CD14-positive monocyte (primary cell): Measurements from ENCODE around the gene TLR8. TPM values are rescaled to one million over a fixed set of nuclear protein-coding genes. Genes with fewer than 3 reads are reported as not detected.

Experiments used
- DNase-seq, 3 donors: peaks; one replicate each; pipeline ENCODE4 v3.0.0-alpha.2; 2011 to 2022
- H2AFZ ChIP-seq: 2 replicates; pipeline ENCODE4 v1.6.0; 2012; ENCODE audit warnings: mild to moderate bottlenecking, low read depth, low read length, inconsistent platforms; ENCODE audit not compliant: insufficient read depth, poor library complexity, severe bottlenecking
- H3K27ac ChIP-seq, 2 donors: 1 replicate in 1 of 2; 2 replicates in 1 of 2; pipeline ENCODE4 v1.5.1; 2012 to 2013; ENCODE audit warnings: low read length in 2 of 2, control low read depth in 1 of 2, inconsistent platforms in 1 of 2, low read depth in 1 of 2, mild to moderate bottlenecking in 1 of 2
- H3K27me3 ChIP-seq, 2 donors: one replicate each; pipeline versions ENCODE4 v1.6.0 to v1.6.1; 2011 to 2013; ENCODE audit warnings: low read length in 2 of 2; ENCODE audit not compliant: control insufficient read depth in 2 of 2, insufficient read depth in 2 of 2
- H3K36me3 ChIP-seq, 2 donors: replicated peaks in 1 of 2; 1 replicate in 1 of 2; 2 replicates in 1 of 2; pipeline versions ENCODE4 v1.5.1 to v1.6.1; 2012 to 2013; ENCODE audit warnings: low read length in 2 of 2, control low read depth in 1 of 2, inconsistent platforms in 1 of 2, mild to moderate bottlenecking in 1 of 2; ENCODE audit not compliant: insufficient read depth in 2 of 2, control insufficient read depth in 1 of 2
- H3K4me1 ChIP-seq, 2 donors: 1 replicate in 1 of 2; 2 replicates in 1 of 2; pipeline versions ENCODE4 v1.5.1 to v1.6.1; 2012 to 2013; ENCODE audit warnings: low read length in 2 of 2, control low read depth in 1 of 2, inconsistent platforms in 1 of 2, mild to moderate bottlenecking in 1 of 2, moderate library complexity in 1 of 2; ENCODE audit not compliant: insufficient read depth in 2 of 2, control insufficient read depth in 1 of 2
- H3K4me2 ChIP-seq: replicated peaks from 2 replicates; pipeline ENCODE3; 2012; ENCODE audit warnings: low read length, moderate library complexity, mild to moderate bottlenecking; ENCODE audit not compliant: poor library complexity, severe bottlenecking; ENCODE audit errors: extremely low read depth
- H3K4me3 ChIP-seq, 3 experiments: fragments of 200-600 bp in 1 of 3; sonication (generic) in 1 of 3; replicated peaks in 1 of 3; 1 replicate in 2 of 3; 2 replicates in 1 of 3; pipeline ENCODE4 v1.5.1; 2011 to 2013; ENCODE audit warnings: low read length in 3 of 3, mild to moderate bottlenecking in 3 of 3, control low read depth in 2 of 3, low read depth in 2 of 3, inconsistent platforms in 1 of 3, moderate library complexity in 1 of 3
- H3K79me2 ChIP-seq: 2 replicates; pipeline ENCODE4 v1.6.0; 2012; ENCODE audit warnings: mild to moderate bottlenecking, control low read depth, inconsistent platforms, low read length, moderate library complexity; ENCODE audit not compliant: insufficient read depth
- H3K9ac ChIP-seq: 2 replicates; pipeline ENCODE4 v1.6.0; 2017; ENCODE audit warnings: low read length, mild to moderate bottlenecking; ENCODE audit not compliant: insufficient read depth, poor library complexity, severe bottlenecking
- H3K9me3 ChIP-seq, 2 donors: replicated peaks in 1 of 2; 1 replicate in 1 of 2; 2 replicates in 1 of 2; pipeline versions ENCODE4 v1.5.1 to v1.6.1; 2012 to 2013; ENCODE audit warnings: low read length in 2 of 2, control low read depth in 1 of 2; ENCODE audit not compliant: control insufficient read depth in 1 of 2, insufficient read depth in 1 of 2
- H4K20me1 ChIP-seq: 2 replicates; pipeline ENCODE4 v1.6.0; 2012; ENCODE audit warnings: mild to moderate bottlenecking, low read length, control low read depth, moderate library complexity; ENCODE audit not compliant: insufficient read depth
- H3K27ac Mint-ChIP-seq, 7 donors: one replicate each; pipeline ENCODE4 v1.8.0; 2020; ENCODE audit warnings: mild to moderate bottlenecking in 7 of 7, mixed read lengths in 7 of 7, moderate library complexity in 6 of 7, inconsistent platforms in 2 of 7
- H3K27me3 Mint-ChIP-seq, 3 donors: one replicate each; pipeline ENCODE4 v1.8.0; 2021 to 2022; ENCODE audit warnings: low read depth in 3 of 3, mild to moderate bottlenecking in 3 of 3, mixed read lengths in 3 of 3, moderate library complexity in 3 of 3, inconsistent platforms in 1 of 3
- H3K36me3 Mint-ChIP-seq, 2 donors: one replicate each; pipeline ENCODE4 v1.8.0; 2020; ENCODE audit warnings: mixed read lengths in 2 of 2, inconsistent platforms in 1 of 2, mild to moderate bottlenecking in 1 of 2
- H3K4me1 Mint-ChIP-seq: one replicate; pipeline ENCODE4 v1.8.0; 2020; ENCODE audit warnings: mild to moderate bottlenecking, mixed read lengths
- H3K4me3 Mint-ChIP-seq, 2 donors: one replicate each; pipeline ENCODE4 v1.8.0; 2020; ENCODE audit warnings: mild to moderate bottlenecking in 2 of 2, mixed read lengths in 2 of 2, moderate library complexity in 1 of 2
- H3K9me3 Mint-ChIP-seq, 7 donors: one replicate each; pipeline ENCODE4 v1.8.0; 2020 to 2022; ENCODE audit warnings: mixed read lengths in 7 of 7, mild to moderate bottlenecking in 6 of 7, moderate library complexity in 6 of 7, inconsistent platforms in 2 of 7
- WGBS: methylation state at CpG from one replicate; pipeline ENCODE4 v1.1.5; 2013; ENCODE audit warnings: missing lambda C conversion rate; ENCODE audit not compliant: insufficient coverage; 5-methylcytosine and 5-hydroxymethylcytosine counted together
- intact Hi-C, 2 donors: fragments of 100-400 bp; cut with micrococcal nuclease; formaldehyde crosslinking; loops; one replicate each; pipeline versions ENCODE4 v1.15.0 to v1.15.1; 2023
- polyA plus RNA-seq, 3 donors: library from polyadenylated mRNA; depleted of rRNA in 1 of 3; unstranded in 2 of 3; stranded (reverse) in 1 of 3; fragments of 300-500 nt in 2 of 3; fragments of >200 nt in 1 of 3; fragmentation: Illumina TruSeq in 2 of 3; gene quantifications; 1 replicate in 2 of 3; 2 replicates in 1 of 3; pipeline ENCODE4 v1.2.3, GENCODE V29; 2012 to 2021
- TF ChIP-seq, protein P1 (sequence below): fragments of 200-600 bp; IDR thresholded peaks from one replicate; pipeline ENCODE4 v1.8.0; 2022; ENCODE audit warnings: antibody characterized with exemption, mild to moderate bottlenecking

TLR8 gene
- polyA plus RNA-seq, 3 donors: 23.1 to 61.9 (median 48.5) TPM

GRCh38 chrX:12954981-12955380, 48.6 kb downstream of the TLR8 start:
- no peaks in the 10 kb centered on the region for H3K9me3 ChIP-seq
- WGBS: 6% methylated on average over 2 of the region's 4 CpGs
- H2AFZ ChIP-seq: no peak overlapping the region
- Mint-ChIP-seq H3K4me1 (peaks cover 65% of the 10 kb centered on the region), H3K27ac (peak overlapping the region; percentile 94 to 99 (median 98)), H3K27me3 (peaks cover 0 to 18% (median 0%) of the 10 kb centered on the region in 3 donors), H3K9me3 (peaks cover 0 to 32% (median 12%) of the 10 kb centered on the region in 7 donors), H3K36me3 (no peaks in the 10 kb centered on the region), H3K4me3 (peak overlapping the region; percentile 69 to 71)
- peak overlapping the region; percentile 56 for H3K4me2 ChIP-seq
- TF ChIP-seq, protein P1, sequence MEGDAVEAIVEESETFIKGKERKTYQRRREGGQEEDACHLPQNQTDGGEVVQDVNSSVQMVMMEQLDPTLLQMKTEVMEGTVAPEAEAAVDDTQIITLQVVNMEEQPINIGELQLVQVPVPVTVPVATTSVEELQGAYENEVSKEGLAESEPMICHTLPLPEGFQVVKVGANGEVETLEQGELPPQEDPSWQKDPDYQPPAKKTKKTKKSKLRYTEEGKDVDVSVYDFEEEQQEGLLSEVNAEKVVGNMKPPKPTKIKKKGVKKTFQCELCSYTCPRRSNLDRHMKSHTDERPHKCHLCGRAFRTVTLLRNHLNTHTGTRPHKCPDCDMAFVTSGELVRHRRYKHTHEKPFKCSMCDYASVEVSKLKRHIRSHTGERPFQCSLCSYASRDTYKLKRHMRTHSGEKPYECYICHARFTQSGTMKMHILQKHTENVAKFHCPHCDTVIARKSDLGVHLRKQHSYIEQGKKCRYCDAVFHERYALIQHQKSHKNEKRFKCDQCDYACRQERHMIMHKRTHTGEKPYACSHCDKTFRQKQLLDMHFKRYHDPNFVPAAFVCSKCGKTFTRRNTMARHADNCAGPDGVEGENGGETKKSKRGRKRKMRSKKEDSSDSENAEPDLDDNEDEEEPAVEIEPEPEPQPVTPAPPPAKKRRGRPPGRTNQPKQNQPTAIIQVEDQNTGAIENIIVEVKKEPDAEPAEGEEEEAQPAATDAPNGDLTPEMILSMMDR: no peak
- peaks cover under 1% of the 10 kb centered on the region for H4K20me1 ChIP-seq
- H3K4me3 ChIP-seq: peak overlapping the region in 1 of 3 experiments; percentile 71
- peak overlapping the region; percentile 34 for H3K9ac ChIP-seq
- peaks cover 29% of the 10 kb centered on the region for H3K79me2 ChIP-seq
- no peaks in the 10 kb centered on the region for H3K36me3 ChIP-seq
- intact Hi-C loops: loop anchor here (5.0 to 10.0 kb wide), 3 partner anchors 50 to 540 kb away; no protein-coding TSS in a partner anchor
- DNase-seq: peak in 2 of 3 donors; percentile 36 to 38
- peak overlapping the region; percentile 95 to 98 for H3K27ac ChIP-seq
- peaks cover 0 to 2% of the 10 kb centered on the region in 2 donors for H3K27me3 ChIP-seq
- H3K4me1 ChIP-seq: peaks cover 87 to 95% of the 10 kb centered on the region in 2 donors

DNA sequence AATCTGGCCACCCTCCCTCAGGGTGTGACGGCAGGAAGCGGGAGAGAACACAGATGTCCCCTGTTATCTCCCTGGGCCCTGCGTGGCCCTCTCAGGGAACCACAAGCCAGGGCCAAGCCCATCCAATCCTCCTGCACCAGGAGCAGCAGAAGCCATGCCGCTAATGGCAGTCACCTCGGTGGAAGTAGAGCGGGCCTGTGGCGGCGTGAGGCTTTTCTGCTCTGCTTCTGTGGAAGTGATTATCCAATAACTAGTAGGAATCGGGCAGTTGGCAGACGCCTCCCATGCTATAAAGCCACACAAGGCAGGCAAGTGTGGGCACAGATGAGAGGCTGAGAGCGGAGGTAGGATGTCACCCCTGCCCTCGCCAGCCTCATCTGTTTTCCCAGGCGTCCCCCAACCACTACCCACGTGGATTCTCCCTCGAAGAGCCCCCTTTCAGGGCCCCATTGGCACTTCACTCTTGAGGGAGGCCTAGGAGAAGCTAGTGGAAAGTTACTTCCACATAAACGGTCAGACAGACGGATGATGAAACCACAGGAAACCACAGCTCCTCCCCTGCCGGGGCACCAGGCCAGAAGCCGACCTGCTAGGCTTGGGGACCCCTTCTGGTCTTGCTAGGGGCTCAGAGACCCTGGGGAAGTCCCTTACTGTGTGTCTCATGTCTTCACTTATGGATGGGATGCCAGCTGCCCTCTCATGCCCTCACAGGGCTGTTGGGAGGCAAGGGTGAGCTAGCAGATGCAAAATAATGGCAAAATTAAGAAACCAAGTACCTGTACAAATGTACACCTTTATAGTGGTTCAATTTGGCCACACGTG, 49.7 kb downstream of the TLR8 start:
- Mint-ChIP-seq H3K36me3 (no peaks in the 10 kb centered on the region), H3K4me1 (peaks cover 64% of the 10 kb centered on the region), H3K4me3 (peak overlapping the region; percentile 77 to 85), H3K27me3 (peaks cover 0 to 16% (median 0%) of the 10 kb centered on the region in 3 donors), H3K9me3 (peaks cover 0 to 23% (median 6%) of the 10 kb centered on the region in 7 donors), H3K27ac (peak overlapping the region; percentile 98 to 99 (median 99))
- intact Hi-C loops: loop anchor here (10.0 kb wide), 2 partner anchors 49 to 539 kb away; no protein-coding TSS in a partner anchor
- H3K9ac ChIP-seq: peak overlapping the region; percentile 76
- peak overlapping the region; percentile 26 to 71 (median 41) for H3K4me3 ChIP-seq
- H3K9me3 ChIP-seq: no peaks in the 10 kb centered on the region
- peaks cover 0 to 4% of the 10 kb centered on the region in 2 donors for H3K27me3 ChIP-seq
- peaks cover 85 to 94% of the 10 kb centered on the region in 2 donors for H3K4me1 ChIP-seq
- WGBS: no CpG with 5 or more reads among the region's 20 CpGs
- no peaks in the 10 kb centered on the region for H3K36me3 ChIP-seq
- H4K20me1 ChIP-seq: no peaks in the 10 kb centered on the region
- peaks cover 29% of the 10 kb centered on the region for H3K79me2 ChIP-seq
- peak overlapping the region; percentile 76 for H3K4me2 ChIP-seq
- peak; percentile 87 to 91 (median 89) for DNase-seq
- H2AFZ ChIP-seq: peak overlapping the region; percentile 16
- TF ChIP-seq, protein P1: no peak
- H3K27ac ChIP-seq: peak overlapping the region; percentile 95 to 98
